ENCODE data around the gene ROBO2.

Gene ROBO2

DNA sequence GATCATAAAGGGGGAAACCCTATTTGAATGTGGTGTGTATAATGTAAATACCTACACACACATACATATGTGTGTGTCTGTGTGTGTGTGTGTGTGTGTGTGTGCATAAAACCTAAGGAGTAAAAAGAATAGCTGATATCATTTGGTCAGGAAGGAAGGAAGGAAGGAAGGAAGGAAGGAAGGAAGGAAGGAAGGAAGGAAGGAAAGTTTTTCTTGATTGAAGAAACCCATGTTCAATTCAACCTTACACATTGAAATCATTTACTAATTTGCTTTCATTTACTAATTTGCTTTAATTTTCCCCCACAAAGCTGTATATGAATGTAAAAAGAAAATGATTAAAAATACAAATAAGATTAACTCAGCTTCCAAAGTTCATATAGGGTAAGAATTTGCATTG, 386.6 kb downstream of the ROBO2 start:
- Histone ChIP-seq H3K4me3 (ENCODE audit: low read depth, low read length, poor library complexity, severe bottlenecking) (no peak overlapping the region), H3K9ac (ENCODE audit: low read length) (no peak overlapping the region), H3K9me2 (ENCODE audit: low read depth, low read length) (no peaks in the 10 kb centered on the region), H3K4me2 (ENCODE audit: low read length) (no peak overlapping the region), H3K36me3 (ENCODE audit: insufficient read depth, low read length) (no peaks in the 10 kb centered on the region), H3K79me2 (ENCODE audit: insufficient read depth, low read length) (no peaks in the 10 kb centered on the region), H3K27me3 (ENCODE audit: insufficient read depth, low read length) (no peaks in the 10 kb centered on the region), H4K20me1 (ENCODE audit: insufficient read depth, low read length) (no peaks in the 10 kb centered on the region), H3F3A (ENCODE audit: insufficient read depth, low read length) (no peaks in the 10 kb centered on the region), H3K27ac (ENCODE audit: low read depth, low read length, poor library complexity, severe bottlenecking) (no peak overlapping the region), H3K4me1 (ENCODE audit: insufficient read depth, low read length, severe bottlenecking) (no peaks in the 10 kb centered on the region), H2AFZ (ENCODE audit: low read length) (no peak overlapping the region), H3K9me3 (ENCODE audit: low read length) (no peaks in the 10 kb centered on the region)
- TF ChIP-seq, protein P1, sequence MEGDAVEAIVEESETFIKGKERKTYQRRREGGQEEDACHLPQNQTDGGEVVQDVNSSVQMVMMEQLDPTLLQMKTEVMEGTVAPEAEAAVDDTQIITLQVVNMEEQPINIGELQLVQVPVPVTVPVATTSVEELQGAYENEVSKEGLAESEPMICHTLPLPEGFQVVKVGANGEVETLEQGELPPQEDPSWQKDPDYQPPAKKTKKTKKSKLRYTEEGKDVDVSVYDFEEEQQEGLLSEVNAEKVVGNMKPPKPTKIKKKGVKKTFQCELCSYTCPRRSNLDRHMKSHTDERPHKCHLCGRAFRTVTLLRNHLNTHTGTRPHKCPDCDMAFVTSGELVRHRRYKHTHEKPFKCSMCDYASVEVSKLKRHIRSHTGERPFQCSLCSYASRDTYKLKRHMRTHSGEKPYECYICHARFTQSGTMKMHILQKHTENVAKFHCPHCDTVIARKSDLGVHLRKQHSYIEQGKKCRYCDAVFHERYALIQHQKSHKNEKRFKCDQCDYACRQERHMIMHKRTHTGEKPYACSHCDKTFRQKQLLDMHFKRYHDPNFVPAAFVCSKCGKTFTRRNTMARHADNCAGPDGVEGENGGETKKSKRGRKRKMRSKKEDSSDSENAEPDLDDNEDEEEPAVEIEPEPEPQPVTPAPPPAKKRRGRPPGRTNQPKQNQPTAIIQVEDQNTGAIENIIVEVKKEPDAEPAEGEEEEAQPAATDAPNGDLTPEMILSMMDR (IDR thresholded peaks at IDR 0.05; ENCODE audit: low read length): no peak
- no peak for TF ChIP-seq EZH2 (IDR thresholded peaks at IDR 0.05; ENCODE audit: borderline replicate concordance, low read length)

- Histone ChIP-seq H3K27me3 (ENCODE audit: insufficient read depth, low read length) (no peaks in the 10 kb centered on the region), H3K4me2 (ENCODE audit: low read length) (no peak overlapping the region), H4K20me1 (ENCODE audit: insufficient read depth, low read length) (no peaks in the 10 kb centered on the region), H3K9me2 (ENCODE audit: low read depth, low read length) (no peaks in the 10 kb centered on the region), H3K4me3 (ENCODE audit: low read depth, low read length, poor library complexity, severe bottlenecking) (no peak overlapping the region), H3K27ac (ENCODE audit: low read depth, low read length, poor library complexity, severe bottlenecking) (no peak overlapping the region), H3K9me3 (ENCODE audit: low read length) (no peaks in the 10 kb centered on the region), H2AFZ (ENCODE audit: low read length) (no peak overlapping the region), H3K79me2 (ENCODE audit: insufficient read depth, low read length) (no peaks in the 10 kb centered on the region), H3F3A (ENCODE audit: insufficient read depth, low read length) (no peaks in the 10 kb centered on the region), H3K4me1 (ENCODE audit: insufficient read depth, low read length, severe bottlenecking) (no peaks in the 10 kb centered on the region), H3K9ac (ENCODE audit: low read length) (no peak overlapping the region), H3K36me3 (ENCODE audit: insufficient read depth, low read length) (no peaks in the 10 kb centered on the region)
- TF ChIP-seq, protein P1 (IDR thresholded peaks at IDR 0.05; ENCODE audit: low read length): no peak
Observed at GRCh38 chr3:77427528-77427927, 387.6 kb downstream of the ROBO2 start.

- Histone ChIP-seq H3K27ac (ENCODE audit: low read depth, low read length, poor library complexity, severe bottlenecking) (no peak overlapping the region), H4K20me1 (ENCODE audit: insufficient read depth, low read length) (no peaks in the 10 kb centered on the region), H3K9me2 (ENCODE audit: low read depth, low read length) (no peaks in the 10 kb centered on the region), H2AFZ (ENCODE audit: low read length) (no peak overlapping the region), H3K9me3 (ENCODE audit: low read length) (no peaks in the 10 kb centered on the region), H3K27me3 (ENCODE audit: insufficient read depth, low read length) (no peaks in the 10 kb centered on the region), H3K4me1 (ENCODE audit: insufficient read depth, low read length, severe bottlenecking) (no peaks in the 10 kb centered on the region), H3F3A (ENCODE audit: insufficient read depth, low read length) (no peaks in the 10 kb centered on the region), H3K79me2 (ENCODE audit: insufficient read depth, low read length) (no peaks in the 10 kb centered on the region), H3K36me3 (ENCODE audit: insufficient read depth, low read length) (no peaks in the 10 kb centered on the region), H3K4me3 (ENCODE audit: low read depth, low read length, poor library complexity, severe bottlenecking) (no peak overlapping the region), H3K4me2 (ENCODE audit: low read length) (no peak overlapping the region), H3K9ac (ENCODE audit: low read length) (no peak overlapping the region)
- TF ChIP-seq, protein P1 (IDR thresholded peaks at IDR 0.05; ENCODE audit: low read length): no peak
- no peak for TF ChIP-seq EZH2 (IDR thresholded peaks at IDR 0.05; ENCODE audit: borderline replicate concordance, low read length)
Observed at GRCh38 chr3:77436908-77437307, 397.0 kb downstream of the ROBO2 start.
